ENCODE data around the gene AGPAT4. TPM values are rescaled to one million over a fixed set of nuclear protein-coding genes. Genes with fewer than 3 reads are reported as not detected.
"Not testable (repeated sequence)": the region's sequence is repeated elsewhere in the genome, so short reads cannot be mapped to it uniquely, and the experiment has no call there.

AGPAT4 gene
- total and polyA plus RNA-seq, 7 donors: under 0.01 to 16.6 (median 6.9) TPM

DNA sequence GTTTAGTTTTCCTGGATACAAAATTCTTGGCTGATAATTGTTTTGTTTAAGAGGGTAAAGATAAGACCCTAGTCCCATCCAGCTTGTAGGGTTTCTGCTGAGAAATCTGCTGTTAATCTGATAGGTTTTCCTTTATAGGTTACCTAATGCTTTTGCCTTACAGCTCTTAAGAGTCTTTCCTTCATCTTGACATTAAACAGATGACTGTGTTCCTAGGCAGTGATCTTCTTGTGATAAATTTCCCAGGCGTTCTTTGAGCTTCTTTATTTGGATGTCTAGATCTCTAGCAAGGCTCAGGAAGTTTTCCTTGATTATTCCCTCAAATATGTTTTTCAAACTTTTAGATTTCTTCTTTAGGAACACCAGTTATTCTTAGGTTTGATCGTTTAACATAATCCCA, 148.3 kb downstream of the AGPAT4 start:
- 94 to 95% methylated on average over 2 of the region's 2 CpGs for WGBS, 2 donors
- intact Hi-C loops (cut with DNase I): no loop called here
- H3K27me3 ChIP-seq: no peaks in the 10 kb centered on the region
- no peaks in the 10 kb centered on the region for H3K4me1 ChIP-seq
- peaks cover 0 to 28% (median 0%) of the 10 kb centered on the region in 4 donors for H3K36me3 ChIP-seq
- H3K27ac ChIP-seq: peak overlapping the region in 2 of 4 donors; percentile 48 to 49
- peaks cover 0 to 5% (median 2%) of the 10 kb centered on the region in 4 donors for H3K9me3 ChIP-seq
- H3K4me3 ChIP-seq: no peak overlapping the region
- TF ChIP-seq, protein P1, sequence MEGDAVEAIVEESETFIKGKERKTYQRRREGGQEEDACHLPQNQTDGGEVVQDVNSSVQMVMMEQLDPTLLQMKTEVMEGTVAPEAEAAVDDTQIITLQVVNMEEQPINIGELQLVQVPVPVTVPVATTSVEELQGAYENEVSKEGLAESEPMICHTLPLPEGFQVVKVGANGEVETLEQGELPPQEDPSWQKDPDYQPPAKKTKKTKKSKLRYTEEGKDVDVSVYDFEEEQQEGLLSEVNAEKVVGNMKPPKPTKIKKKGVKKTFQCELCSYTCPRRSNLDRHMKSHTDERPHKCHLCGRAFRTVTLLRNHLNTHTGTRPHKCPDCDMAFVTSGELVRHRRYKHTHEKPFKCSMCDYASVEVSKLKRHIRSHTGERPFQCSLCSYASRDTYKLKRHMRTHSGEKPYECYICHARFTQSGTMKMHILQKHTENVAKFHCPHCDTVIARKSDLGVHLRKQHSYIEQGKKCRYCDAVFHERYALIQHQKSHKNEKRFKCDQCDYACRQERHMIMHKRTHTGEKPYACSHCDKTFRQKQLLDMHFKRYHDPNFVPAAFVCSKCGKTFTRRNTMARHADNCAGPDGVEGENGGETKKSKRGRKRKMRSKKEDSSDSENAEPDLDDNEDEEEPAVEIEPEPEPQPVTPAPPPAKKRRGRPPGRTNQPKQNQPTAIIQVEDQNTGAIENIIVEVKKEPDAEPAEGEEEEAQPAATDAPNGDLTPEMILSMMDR (IDR thresholded peaks at IDR 0.05): no peak
- TF ChIP-seq POLR2AphosphoS5 (IDR thresholded peaks at IDR 0.05): peak in 3 of 4 donors; percentile 37 to 79 (median 70)
- DNase-seq: no peak

DNA sequence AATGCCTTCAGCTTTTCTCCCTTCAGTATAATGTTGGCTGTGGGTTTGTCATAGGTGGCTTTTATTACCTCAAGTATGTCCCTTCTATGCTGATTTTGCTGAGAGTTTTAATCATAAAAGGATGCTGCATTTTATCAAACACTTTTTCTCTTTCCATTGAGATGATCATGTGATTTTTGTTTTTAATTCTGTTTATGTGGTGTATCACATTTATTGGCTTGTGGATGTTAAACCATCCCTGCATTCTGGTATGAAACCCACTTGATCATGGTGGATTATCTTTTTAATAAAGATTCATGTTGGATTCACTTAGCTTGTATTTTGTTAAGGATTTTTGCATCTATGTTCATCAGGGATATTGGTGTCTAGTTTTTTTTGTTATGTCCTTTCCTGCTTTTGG, 150.5 kb downstream of the AGPAT4 start:
- H3K9me3 ChIP-seq; intact Hi-C loops (cut with DNase I); H3K4me1 ChIP-seq; H3K27ac ChIP-seq; H3K4me3 ChIP-seq; H3K27me3 ChIP-seq; DNase-seq: not testable (repeated sequence)
- H3K36me3 ChIP-seq: peaks cover 0 to 42% (median 1%) of the 10 kb centered on the region in 4 donors

DNA sequence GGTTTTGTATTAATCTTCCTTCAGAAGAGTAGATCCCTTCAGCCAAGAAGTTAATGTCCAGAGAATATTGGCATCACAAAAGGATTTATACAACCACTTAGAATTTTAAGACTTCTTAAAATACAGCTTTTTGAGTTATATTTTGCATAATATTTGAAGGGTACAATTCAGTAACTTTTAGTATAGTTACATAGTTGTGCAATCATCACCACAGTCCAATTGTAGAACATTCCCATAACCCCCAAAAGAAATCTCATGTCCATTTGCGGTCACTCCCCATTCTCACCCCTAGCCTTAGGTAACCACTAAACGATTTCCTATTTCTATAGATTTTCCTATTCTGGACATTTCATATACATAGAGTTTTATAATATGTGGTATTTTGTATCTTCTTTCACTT, 155.9 kb downstream of the AGPAT4 start:
- WGBS, 2 donors: 93% methylated on average over 2 of the region's 2 CpGs
- Histone ChIP-seq H3K4me1 (no peaks in the 10 kb centered on the region), H3K27me3 (no peaks in the 10 kb centered on the region), H3K27ac (no peak overlapping the region), H3K9me3 (peaks cover 0 to under 1% (median 0%) of the 10 kb centered on the region in 4 donors), H3K4me3 (no peak overlapping the region), H3K36me3 (peaks cover 0 to 85% (median 18%) of the 10 kb centered on the region in 4 donors)
- TF ChIP-seq POLR2A (IDR thresholded peaks at IDR 0.05) (no peak), POLR2AphosphoS5 (IDR thresholded peaks at IDR 0.05) (no peak), EP300 (IDR thresholded peaks at IDR 0.05) (no peak)
- TF ChIP-seq, protein P1 (IDR thresholded peaks at IDR 0.05): no peak
- DNase-seq: no peak
- intact Hi-C loops (cut with DNase I): no loop called here

DNA sequence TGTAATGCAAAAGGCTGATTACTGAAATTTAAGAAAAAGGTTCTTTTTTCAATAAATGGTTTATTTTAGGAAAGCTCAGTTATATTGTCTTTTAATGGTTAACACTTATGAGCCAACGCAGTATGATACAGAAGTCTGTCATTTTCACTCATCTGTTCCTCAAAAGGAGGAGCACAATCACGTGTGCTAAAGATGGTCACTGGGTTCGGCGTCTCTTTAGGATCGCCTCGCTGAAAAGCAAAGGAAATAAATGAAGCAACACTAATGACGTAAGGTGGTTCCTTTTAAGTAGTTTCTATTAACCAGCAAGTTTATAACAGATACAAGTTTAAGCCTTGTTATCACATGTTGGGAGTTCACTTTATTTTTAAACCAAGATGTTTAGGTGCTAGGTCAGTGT, 156.6 kb downstream of the AGPAT4 start:
- 85 to 90% methylated on average over 7 of the region's 7 CpGs for WGBS, 2 donors
- TF ChIP-seq EP300 (IDR thresholded peaks at IDR 0.05): no peak
- TF ChIP-seq POLR2A (IDR thresholded peaks at IDR 0.05): no peak
- TF ChIP-seq POLR2AphosphoS5 (IDR thresholded peaks at IDR 0.05): no peak
- TF ChIP-seq, protein P1 (IDR thresholded peaks at IDR 0.05): no peak
- Histone ChIP-seq H3K4me1 (no peaks in the 10 kb centered on the region), H3K36me3 (peaks cover 0 to 90% (median 24%) of the 10 kb centered on the region in 4 donors), H3K9me3 (no peaks in the 10 kb centered on the region), H3K4me3 (no peak overlapping the region), H3K27me3 (no peaks in the 10 kb centered on the region), H3K27ac (no peak overlapping the region)
- intact Hi-C loops (cut with DNase I): no loop called here
- no peak for DNase-seq

DNA sequence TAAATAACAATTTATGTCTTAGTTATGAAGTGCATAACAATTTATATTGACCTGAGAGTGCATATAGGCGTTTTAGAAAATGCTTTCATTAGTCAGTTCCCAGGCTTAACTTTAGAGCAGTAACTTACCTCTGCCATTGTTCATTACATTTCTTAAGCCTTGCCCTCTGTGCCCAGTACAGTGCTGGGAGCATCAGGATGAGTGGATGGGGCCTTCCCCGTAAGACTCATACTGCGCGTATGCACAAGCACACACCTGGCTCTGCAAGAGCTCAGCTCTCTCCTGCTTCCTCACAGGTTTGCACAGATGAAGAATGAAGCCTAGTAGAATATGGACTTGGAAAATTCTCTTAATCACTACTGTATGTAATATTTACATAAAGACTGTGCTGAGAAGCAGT, 157.3 kb downstream of the AGPAT4 start:
- Histone ChIP-seq H3K36me3 (peaks cover 0 to 94% (median 31%) of the 10 kb centered on the region in 4 donors), H3K27ac (no peak overlapping the region), H3K9me3 (no peaks in the 10 kb centered on the region), H3K27me3 (no peaks in the 10 kb centered on the region), H3K4me3 (no peak overlapping the region), H3K4me1 (no peaks in the 10 kb centered on the region)
- WGBS, 2 donors: 89 to 92% methylated on average over 4 of the region's 4 CpGs
- no peak for TF ChIP-seq POLR2AphosphoS5 (IDR thresholded peaks at IDR 0.05)
- no peak for TF ChIP-seq POLR2A (IDR thresholded peaks at IDR 0.05)
- TF ChIP-seq EP300 (IDR thresholded peaks at IDR 0.05): no peak
- TF ChIP-seq, protein P1 (IDR thresholded peaks at IDR 0.05): no peak
- no peak for DNase-seq
- intact Hi-C loops (cut with DNase I): no loop called here
